Smooth muscle cell of the umbilical artery (primary cell): ENCODE results near the gene OR52B4. TPM values are rescaled to one million over a fixed set of nuclear protein-coding genes. Genes with fewer than 3 reads are reported as not detected.

ENCODE experiments used
- total RNA-seq: library from RNA; depleted of rRNA; stranded (reverse); fragments of >200 nt; gene quantifications from 2 replicates; pipeline ENCODE4 v1.2.3, GENCODE V29; 2014

The OR52B4 gene
- total RNA-seq = not detected in 2 replicates

GRCh38 chr11:4368286-4368685, at the start of gene OR52B4:
OR52B4 (minus strand) TSS chr11:4368386; CDS start chr11:4368295, 91 bp downstream.

GRCh38 chr11:4393209-4393857, 25.1 kb upstream of the OR52B4 start, which contains the start of gene TRIM21:
TRIM21 (minus strand) TSS chr11:4393702; CDS start chr11:4390409, 3,293 bp downstream.

Other genes starting within 250 kb of the OR52B4 start
- 10.7 and 16.7 TPM in 2 replicates for gene TRIM21, start 25.3 kb upstream of the OR52B4 start, total RNA-seq
- not detected in 2 replicates for gene OR52K2, start 80.9 kb upstream of the OR52B4 start, total RNA-seq
- gene OR52K1, start 114.3 kb upstream of the OR52B4 start, total RNA-seq = not detected in 2 replicates
- not detected in 2 replicates for gene OR52M1, start 176.8 kb upstream of the OR52B4 start, total RNA-seq
- gene OR52I2, start 213.4 kb upstream of the OR52B4 start, total RNA-seq = not detected in 2 replicates
- gene OR52I1, start 225.7 kb upstream of the OR52B4 start, total RNA-seq = not detected in 2 replicates
- 10.2 and 11.9 TPM in 2 replicates for gene TRIM68, start 239.8 kb upstream of the OR52B4 start, total RNA-seq